Left colon (tissue), 2 donors: ENCODE data around the gene ARAP3. TPM values are rescaled to one million over a fixed set of nuclear protein-coding genes. Genes with fewer than 3 reads are reported as not detected.

Experiments used
- ATAC-seq: fragments of 200-7000 bp; cut with Tn5 transposase; one replicate; pipeline ENCODE4 v1.9.1; 2020; ENCODE audit warnings: mild to moderate bottlenecking, moderate library complexity
- DNase-seq, 2 donors: peaks; one replicate each; pipeline ENCODE4 v3.0.0-alpha.2; 2020
- intact Hi-C, 2 donors: fragments of 100-400 bp; cut with DNase I in 1 of 2; cut with micrococcal nuclease in 1 of 2; formaldehyde crosslinking; loops; one replicate each; pipeline versions ENCODE4 v1.11.2 to v1.14.0; 2022; cut with DNase I, micrococcal nuclease
- total RNA-seq, 2 donors: library from RNA; stranded (reverse); fragmentation: NEBNext Ultra II Directional; extraction: Animal tissue kit (Norgen Biotek cat#: 25700); gene quantifications; one replicate each; pipeline ENCODE4 v1.2.1, GENCODE V29; 2021
- donor health status: DM: no; HTN: no; CAD: no.
- donor health status: DM: yes; HTN: yes; CAD: no.

The ARAP3 gene
- total RNA-seq, 2 donors from 2014 or later: 5.3 to 7.1 TPM

DNA sequence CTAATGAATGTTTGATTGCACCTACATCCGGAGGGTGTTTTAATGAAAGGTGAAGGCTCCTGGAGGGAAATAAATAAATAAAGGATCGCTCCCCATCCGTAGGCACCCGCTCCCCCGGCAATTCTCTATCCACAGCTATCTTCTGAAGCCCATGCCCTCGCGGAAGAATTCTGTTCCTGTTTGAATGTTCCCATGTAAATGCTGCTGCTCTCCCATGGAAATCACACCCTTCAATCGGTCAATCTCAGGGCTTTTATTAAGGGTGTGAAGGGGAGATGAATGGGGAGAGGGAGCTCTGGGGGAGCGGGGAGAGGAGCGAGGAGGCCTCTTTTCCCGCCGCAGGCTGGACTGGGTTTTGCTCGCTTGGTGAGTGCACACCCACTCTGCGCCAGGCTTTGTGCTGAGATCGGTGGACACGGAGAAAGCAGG is 21.1 kb upstream of the ARAP3 start:
- DNase-seq (no peak), ATAC-seq (no peak)
- intact Hi-C loops: loop anchor here (5.0 kb wide), 2 partner anchors 174 to 179 kb away; partner anchors contain the start of gene PCDH1 (in 1 of the 2)

DNA sequence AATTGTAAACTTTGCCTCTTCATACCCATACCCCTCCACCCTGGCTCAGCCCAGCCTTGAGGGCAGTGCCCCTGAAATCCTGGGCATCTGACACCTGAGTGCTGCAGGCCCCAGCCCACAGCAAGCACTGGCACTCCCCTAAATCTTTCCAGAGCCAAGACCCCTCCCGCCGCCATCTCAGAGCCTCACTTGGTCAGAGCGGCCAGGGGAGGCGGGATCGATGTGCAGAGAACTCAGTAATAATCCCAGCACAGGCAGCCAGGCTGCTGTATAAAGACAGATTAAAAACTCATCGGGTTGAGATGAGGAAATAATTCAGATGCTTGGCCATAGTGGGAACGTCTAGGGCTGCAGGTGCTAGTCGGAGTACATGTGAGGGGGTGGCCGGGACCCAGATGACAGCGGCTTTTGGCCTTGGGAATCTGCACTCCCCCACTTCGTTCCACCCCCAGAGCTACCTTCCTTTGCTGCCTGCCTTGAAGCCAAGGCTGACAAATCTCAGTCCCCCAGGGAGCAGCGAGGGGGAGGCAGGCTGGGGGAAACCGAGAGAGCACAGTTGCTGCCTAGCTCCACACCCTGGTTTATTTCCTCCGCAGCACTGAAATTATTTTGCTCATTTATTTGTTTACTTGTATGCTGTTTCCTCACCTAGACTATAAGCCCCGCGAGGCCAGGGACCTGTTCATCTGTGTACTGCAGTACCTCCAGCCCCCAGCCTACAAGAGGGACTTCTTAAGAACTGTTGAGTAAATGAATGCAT is 19.5 kb upstream of the ARAP3 start:
- ATAC-seq: no peak

DNA sequence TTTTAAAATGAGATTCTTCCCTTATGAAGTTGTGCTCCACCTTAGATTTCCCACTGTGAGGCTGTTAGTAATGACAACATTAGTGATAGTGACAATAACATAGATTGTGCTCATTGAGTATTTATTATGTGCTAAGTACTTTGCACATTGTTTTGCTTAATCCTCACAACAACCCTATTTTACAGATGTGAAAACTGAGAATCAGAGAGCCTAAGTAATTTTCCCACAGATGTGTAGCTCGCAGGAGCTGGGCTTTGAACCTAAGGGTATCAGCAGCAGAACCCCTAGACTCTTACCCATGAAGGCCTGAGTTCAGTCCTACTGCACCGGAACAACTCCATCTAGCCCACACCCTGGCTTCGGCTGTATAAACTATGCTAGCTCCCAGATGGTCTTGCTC is 15.6 kb upstream of the ARAP3 start:
- intact Hi-C loops: no loop called here
- DNase-seq (no peak), ATAC-seq (no peak)

More for the DNA sequence above, 19.5 kb upstream of the ARAP3 start:
- DNase-seq: no peak
- intact Hi-C loops: loop anchor here (5.0 kb wide), 2 partner anchors 176 to 181 kb away; partner anchors contain the start of gene PCDH1 (in 1 of the 2)

DNA sequence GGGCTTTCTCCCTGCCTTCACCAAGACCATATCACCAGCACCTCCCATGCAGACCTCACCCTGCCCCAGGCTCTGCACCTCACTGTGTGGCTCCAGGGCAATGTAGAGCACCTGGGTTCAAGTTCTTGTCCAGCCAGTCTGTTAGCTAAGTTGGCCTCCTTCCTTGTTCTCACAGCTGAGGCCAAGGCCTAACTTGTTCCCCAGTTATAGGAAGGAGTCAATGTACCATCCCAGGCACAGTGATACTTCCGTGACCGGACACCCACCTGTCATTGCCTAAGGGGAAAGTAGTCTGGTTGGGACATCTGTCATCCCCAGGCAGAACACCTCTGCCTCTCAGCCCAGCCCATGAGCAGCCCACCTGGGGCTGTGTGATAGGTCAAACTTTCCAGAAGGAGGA is 14.4 kb upstream of the ARAP3 start:
- no peak for ATAC-seq
- DNase-seq: no peak
- intact Hi-C loops: no loop called here

DNA sequence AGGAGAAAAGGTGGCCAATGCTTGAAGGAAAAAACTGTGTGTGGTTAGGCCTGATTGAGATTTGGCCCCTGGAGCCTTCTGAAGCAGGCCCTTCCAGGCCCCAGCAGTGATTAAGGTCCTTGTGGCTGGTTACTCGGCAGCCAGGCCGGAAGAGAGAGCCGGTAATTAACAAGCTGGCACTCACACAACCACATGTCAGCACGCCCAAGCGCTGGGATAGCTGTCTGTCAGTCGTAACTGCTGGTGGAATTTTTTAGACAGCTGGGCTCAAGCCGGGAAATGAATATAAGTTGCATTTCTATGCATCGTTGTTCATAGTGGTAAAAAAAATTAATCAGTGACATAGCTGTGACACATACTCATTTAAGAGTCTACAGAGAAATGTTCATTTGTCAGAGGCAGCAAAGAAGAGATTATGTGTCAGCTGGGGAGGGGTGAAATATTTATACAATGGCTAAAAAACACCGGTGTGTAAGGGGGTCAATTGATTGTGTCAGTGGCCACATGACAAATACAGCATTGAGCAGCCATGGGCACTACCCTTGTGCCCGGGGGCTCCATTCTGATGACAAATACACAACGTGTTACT is 13.7 kb upstream of the ARAP3 start:
- intact Hi-C loops: no loop called here
- ATAC-seq (peak; percentile 87), DNase-seq (peak; percentile 61 to 63)

DNA sequence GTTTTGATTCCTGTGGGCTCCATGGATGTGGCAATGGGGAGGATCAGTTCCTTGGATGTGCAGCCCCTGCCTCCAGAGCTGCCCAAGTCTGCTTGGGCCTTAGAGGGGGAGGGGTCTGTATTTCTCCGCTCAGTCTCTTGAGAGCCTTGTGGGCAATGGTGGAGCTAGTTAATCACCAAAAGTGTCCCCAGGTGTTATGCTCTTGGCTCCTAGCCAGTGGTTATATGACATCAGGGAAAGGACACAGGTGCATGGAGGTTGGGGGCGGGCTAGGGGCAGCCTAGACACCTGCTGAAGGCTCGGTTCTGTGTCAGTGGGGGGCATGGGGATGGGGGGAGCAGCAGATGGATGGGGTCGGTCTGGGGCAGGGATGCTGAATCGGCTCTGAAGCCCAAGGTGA is 12.4 kb upstream of the ARAP3 start:
- intact Hi-C loops: loop anchor here in 1 of 2 donors (5.0 kb wide), 1 partner anchor 268 kb away; no protein-coding TSS in a partner anchor
- no peak for DNase-seq
- ATAC-seq: no peak

DNA sequence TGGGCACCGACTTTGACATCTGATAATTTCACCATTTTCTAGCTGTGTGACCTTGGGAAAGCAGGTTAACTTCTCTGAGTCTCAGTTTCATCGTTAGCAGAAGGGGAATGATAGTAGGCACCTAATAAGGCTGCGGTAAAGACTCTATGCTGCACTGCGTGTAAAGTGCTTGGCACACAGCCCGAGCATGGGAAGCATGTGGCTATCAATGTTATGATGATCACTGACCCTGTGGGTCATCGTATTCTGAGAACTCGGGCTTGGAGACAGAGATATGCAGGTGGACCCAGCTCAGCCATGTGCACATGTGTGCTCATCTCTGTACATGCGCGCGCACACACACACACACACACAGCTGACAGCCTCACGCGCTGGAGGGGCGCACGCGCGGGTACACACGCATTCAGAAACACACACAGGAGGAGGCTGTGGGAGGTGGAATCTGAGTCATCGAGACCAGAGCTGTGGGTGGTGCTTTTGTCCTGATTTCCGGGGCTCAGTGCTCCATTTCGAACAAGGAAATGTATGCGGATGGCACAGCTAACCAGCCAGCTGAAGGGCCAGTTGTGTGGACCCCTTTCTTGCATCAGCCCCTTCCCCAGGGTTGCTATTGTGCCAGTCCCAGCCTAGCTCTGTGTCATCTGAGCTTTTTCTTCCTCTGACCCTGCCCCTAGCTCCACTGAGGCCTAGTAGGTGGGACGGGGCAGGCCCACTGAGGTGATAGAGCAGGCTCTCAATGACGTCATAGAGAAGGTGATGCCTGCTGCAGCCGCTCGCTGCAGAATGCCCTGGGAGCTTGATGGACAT is 11.1 kb upstream of the ARAP3 start:
- DNase-seq: no peak
- no peak for ATAC-seq
- intact Hi-C loops: loop anchor here in 1 of 2 donors (5.0 kb wide), 1 partner anchor 269 kb away; no protein-coding TSS in a partner anchor

DNA sequence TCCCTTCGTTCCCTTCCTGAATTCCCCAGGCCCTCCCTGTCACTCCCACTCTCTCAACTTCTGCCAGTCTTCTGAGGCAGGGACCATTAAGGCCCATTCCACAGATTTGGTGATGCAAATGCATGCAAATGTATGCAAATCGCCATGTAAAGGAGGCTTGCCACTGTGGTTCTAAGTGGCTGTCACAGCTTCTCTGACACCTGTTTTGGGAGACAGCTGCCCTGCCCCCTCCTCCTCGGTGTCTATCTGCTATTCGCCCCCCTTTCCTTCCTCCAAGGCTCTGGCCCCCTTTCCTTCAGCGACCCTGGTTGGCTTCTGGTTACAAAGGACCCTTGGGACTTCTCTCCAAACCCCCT is 10.5 kb upstream of the ARAP3 start:
- DNase-seq (no peak), ATAC-seq (no peak)
- intact Hi-C loops: loop anchor here in 1 of 2 donors (5.0 kb wide), 1 partner anchor 270 kb away; no protein-coding TSS in a partner anchor

DNA sequence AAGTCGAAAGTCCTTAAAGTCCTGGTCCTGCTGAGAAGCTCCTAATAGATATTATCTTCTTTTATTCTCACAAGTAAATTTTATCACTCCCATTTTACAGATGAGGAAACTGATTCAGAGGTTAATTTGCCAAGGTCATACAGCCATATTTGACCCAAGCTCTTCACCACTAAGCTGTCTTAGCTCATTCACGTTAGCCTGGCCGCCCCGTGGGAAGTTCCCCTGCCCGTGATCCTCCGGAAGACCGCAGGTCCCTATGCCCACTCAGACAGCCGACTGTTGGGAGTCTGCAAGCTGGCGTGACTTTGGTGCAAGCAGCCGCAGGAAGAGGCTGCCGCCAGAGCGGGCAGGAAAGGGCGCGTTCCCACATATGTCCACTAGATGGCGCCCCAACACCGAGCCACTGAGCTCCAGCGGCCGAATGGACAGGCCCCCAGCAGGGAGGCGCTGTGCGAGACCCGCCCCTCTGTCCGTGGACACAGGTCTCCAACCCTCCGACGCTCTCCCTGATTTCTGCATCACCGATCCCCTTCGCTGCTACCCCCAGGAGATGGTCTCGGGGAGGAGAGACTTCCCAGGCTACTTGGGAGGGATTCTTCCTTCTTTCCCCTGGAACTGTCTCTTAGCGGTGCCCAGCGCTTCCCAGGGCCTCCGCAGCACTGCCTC is 10.0 kb upstream of the ARAP3 start:
- ATAC-seq (peak; percentile 87), DNase-seq (peak; percentile 77 to 90)
- intact Hi-C loops: loop anchor here in 1 of 2 donors (5.0 kb wide), 1 partner anchor 270 kb away; no protein-coding TSS in a partner anchor

DNA sequence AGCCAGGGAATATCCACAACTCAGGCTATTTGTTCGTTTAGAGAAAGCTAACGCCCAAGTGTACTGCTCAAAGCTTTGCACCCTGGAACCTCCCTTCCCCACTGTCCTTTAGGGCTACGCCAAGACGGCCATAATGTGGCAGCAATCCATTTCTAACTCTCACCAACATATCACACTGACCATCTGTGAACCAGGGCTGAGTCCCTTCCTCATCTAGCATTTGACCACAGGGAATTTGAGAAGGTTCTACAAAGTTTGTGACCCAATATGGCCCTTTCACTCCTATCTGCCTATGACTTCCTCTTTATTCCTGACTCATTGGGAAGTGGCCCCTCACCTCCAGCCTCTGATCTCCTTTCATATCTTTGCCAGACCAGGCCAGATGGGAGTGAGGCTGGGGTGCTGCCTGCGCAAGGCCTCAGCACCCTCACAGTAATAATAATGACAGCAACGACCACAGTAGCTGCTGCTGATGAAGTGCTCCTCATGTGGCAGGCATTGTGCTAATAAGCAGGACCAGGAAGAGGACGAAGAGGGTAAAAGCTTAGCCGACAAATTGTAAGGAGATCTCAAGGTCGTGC is 9.3 kb upstream of the ARAP3 start:
- ATAC-seq (no peak), DNase-seq (no peak)
- intact Hi-C loops: loop anchor here in 1 of 2 donors (5.0 kb wide), 1 partner anchor 271 kb away; no protein-coding TSS in a partner anchor

DNA sequence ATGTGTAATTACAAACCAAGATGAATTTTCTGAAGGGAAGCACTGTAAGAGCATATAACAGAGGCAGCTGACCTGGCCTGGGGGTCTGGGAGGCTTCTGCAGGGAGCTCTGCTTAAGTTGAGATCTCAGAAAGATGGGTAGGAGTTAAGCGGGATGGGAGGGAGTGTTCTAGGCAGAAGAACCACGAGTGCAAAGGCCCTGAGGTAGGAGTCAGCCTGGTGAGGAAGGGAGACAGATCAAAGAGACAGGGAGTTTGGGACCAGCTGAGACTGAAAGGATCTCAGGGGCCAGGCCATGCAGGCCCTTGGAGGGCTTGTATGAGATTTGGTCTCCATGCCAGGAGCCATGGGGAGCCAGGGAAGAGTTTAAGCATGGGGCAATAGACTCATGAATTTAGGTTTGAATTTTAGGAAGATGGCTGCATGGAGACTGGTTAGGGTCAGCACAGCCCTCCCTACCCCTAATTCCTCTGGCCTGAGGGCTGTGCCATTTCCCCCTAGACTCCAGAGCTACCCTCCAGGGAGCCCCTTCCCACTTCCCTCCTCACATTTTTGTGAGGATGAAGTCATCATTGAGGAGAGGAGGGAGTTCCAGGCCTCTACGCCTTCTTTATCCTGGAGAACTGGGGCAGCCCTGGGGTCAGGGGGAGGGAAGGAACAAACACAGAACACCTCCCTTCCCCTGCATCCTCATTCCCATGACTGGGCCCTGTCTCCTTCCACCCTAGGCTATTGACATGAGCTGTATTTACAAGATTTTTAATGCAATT is 4.8 kb upstream of the ARAP3 start:
- intact Hi-C loops: loop anchor here in 1 of 2 donors (10.0 kb wide), 1 partner anchor 278 kb away; the partner anchor contains the start of gene RNF14
- ATAC-seq (no peak), DNase-seq (no peak)

DNA sequence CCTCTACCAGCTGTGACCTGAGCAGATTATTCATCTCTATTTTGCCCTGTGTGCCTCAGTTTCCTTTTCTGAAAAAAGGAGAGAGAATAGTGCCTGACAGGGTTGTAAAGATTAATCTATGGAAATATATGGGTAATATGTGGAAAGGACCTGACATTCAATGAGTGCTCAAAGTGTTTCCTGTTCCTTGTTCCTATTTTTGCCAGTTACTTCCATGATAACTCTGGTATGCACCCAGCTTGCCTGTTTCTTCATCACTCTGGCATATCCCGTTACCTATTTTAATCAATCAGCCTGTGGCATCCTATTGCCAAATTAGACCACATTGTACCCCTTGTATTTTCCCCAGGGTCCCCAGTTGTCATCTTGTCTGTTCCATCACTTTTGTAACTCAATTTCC is 3.6 kb upstream of the ARAP3 start:
- ATAC-seq (no peak), DNase-seq (no peak)
- intact Hi-C loops: loop anchor here in 1 of 2 donors (10.0 kb wide), 1 partner anchor 279 kb away; the partner anchor contains the start of gene RNF14

DNA sequence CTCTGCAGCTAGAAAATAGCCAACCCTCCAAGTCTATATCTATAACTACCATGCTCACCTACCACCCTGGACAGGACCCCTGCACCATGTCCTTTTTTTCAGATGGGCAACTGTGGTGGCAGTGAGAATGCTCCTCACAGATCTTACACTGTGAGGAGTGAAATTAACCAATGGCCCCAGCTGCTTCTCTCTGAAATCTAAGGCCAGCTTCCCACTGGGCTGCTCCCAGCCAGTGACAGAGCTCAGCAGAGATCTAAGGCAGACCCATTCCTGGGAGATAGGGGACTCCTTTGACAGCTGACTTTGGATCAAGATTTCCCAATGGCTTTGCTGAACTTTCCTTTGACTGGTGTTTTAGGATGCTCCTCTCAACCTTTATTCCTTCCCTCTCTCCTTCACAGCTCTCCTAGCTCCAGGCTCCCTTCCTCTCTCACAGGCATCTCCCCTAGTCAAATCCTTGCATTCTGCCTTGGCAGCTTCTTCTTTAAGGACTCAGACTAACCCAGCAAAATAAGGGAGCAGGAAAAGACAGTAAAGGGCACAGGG is 1.6 kb upstream of the ARAP3 start:
- no peak for ATAC-seq

DNA sequence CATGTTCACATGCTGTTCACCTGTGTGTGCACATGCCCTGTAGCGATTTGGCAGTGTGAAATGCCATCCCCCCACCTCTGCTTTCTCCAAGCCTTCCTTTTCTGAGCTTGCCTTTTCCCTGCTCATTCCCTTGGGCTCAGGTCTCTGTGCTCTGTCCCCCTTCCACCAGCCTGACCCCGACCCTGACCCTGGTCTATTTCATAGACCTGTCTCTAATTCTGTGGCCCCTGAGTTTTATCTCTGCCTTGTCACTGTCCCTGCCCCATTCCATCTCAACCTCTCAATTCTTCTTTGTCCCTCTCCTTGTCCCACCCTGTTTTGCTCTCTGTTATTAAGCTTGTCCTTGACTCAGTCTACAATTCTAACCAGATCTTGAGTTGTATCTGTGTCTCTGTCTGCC is 735 bp downstream of the ARAP3 start:
- intact Hi-C loops: loop anchor here in 1 of 2 donors (10.0 kb wide), 1 partner anchor 284 kb away; the partner anchor contains the start of gene RNF14
- ATAC-seq (no peak), DNase-seq (no peak)

More for the DNA sequence above, 1.6 kb upstream of the ARAP3 start:
- no peak for DNase-seq
- intact Hi-C loops: loop anchor here in 1 of 2 donors (10.0 kb wide), 1 partner anchor 281 kb away; the partner anchor contains the start of gene RNF14

DNA sequence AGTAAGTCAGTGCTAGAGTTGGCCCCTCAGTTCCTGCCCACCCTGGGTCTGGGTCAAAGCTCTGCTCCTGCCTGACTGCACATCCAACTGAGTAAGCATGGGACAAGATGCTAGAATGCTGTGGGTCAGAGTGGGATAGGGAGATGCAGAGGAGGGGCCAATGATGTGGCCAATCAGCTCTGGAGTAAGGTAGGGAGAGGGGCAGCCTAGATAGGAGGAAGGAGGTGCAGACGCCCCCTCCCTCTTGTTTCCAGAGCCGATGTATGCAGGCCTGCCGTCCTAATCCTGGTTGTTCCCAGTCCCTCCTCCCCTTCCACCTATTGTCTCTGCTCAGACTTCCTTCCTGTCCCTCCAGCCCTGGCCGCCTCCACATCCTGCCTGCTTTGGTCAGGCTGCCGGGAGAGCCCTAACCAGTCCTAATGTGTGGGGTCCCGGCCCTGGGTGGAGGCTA is 1.3 kb downstream of the ARAP3 start:
- DNase-seq: peak in 1 of 2 donors; percentile 31

DNA sequence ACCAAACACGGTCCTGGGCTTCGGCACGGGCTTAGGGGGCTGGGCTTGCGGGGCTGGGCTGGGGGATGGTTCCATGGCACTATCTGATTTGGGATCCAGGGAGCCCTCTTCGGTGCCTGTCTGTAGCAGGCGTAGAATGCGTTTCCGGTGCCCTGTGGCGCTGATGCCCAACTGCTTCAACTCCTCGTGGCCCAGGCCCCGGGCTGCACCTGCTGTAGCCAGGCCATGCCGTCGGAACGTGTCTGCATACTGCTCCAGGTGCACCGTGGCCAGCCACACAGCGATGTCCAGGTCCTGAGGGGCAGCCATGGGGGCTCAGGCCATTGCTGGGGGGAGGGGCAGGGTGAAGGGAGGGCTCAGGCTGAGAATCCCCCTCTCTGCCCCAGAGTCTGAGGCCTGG is 1.9 kb downstream of the ARAP3 start:
- ATAC-seq: no peak
- intact Hi-C loops: loop anchor here in 1 of 2 donors (10.0 kb wide), 1 partner anchor 285 kb away; the partner anchor contains the start of gene RNF14

More for the DNA sequence above, 1.3 kb downstream of the ARAP3 start:
- peak; percentile 16 for ATAC-seq
- intact Hi-C loops: loop anchor here in 1 of 2 donors (10.0 kb wide), 1 partner anchor 284 kb away; the partner anchor contains the start of gene RNF14

DNA sequence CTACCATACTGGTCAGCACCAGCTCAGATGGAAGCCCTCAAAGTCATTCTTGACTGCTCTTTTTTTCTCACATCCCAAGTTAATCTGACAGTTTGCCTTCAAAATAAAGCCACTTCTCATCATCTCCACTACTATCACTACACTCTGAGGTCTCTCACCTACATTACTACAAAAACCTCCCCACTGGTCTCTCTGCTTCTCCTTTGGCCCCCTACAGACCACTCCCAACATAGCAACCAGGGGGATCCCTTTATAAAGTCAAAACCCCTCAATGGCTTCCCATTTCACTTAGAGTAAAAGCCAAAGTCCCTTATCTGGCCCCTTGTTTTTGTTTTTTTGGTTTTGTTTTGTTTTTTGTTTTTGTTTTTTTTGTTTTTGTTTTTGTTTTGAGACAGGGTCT is 4.6 kb downstream of the ARAP3 start:
- intact Hi-C loops: no loop called here
- ATAC-seq: no peak
- DNase-seq: no peak

More for the DNA sequence above, 1.9 kb downstream of the ARAP3 start:
- DNase-seq: no peak
